ENCODE measurements around the gene PNPLA6. TPM values are rescaled to one million over a fixed set of nuclear protein-coding genes. Genes with fewer than 3 reads are reported as not detected.

Gene PNPLA6
- total and polyA plus RNA-seq, 9 of the 15 experiments (the other 6 are each of a cell fraction or from before 2014, with no cell fraction given) = 0.07 to 30.2 (median 8.3) TPM

GRCh38 chr19:7607874-7608560, 72.5 kb downstream of the PNPLA6 start:
- intact Hi-C loops (cut with micrococcal nuclease) (no loop called here), in situ Hi-C loops (cut with MboI) (no loop called here)
- H3K79me2 ChIP-seq (ENCODE audit: control insufficient read depth, insufficient read depth, low read length) = no peaks in the 10 kb centered on the region
- H3K36me3 ChIP-seq (ENCODE audit: control insufficient read depth, insufficient read depth, low read length) = no peaks in the 10 kb centered on the region
- CTCF ChIA-PET (ENCODE audit: low intra/inter-chr PET ratio) = no interaction called here
- peaks cover 9 to 28% of the 10 kb centered on the region in 2 experiments; a peak in 3 of 5 replicates for H3K27me3 ChIP-seq (ENCODE audit: control insufficient read depth in 2 of 2, insufficient read depth in 2 of 2, low read length in 2 of 2)
- no peak overlapping the region for H3K4me2 ChIP-seq (ENCODE audit: insufficient read depth, low read length)
- H3K27ac ChIP-seq (ENCODE audit: extremely low read depth, low read depth, low read length) = no peak overlapping the region
- no peak overlapping the region for H3K4me3 ChIP-seq
- ATAC-seq (no peak), FAIRE-seq (no peak), DNase-seq (ENCODE audit: extremely low read depth in 1 of 4, low spot score in 3 of 4) (no peak)
- peaks cover 2 to 55% of the 10 kb centered on the region in 2 experiments; a peak in 3 of 5 replicates for H3K4me1 ChIP-seq (replicated peaks in 1 of 2; ENCODE audit: control insufficient read depth in 2 of 2, insufficient read depth in 2 of 2, low read length in 2 of 2)
- POLR2A ChIA-PET = interaction anchor here (0.6 to 1.5 kb wide), 3 partner anchors 10 to 596 kb away, joined by 3 to 5 read pairs (median 3); no protein-coding TSS in a partner anchor
- H4K20me1 ChIP-seq (replicated peaks; ENCODE audit: control insufficient read depth, insufficient read depth, low read length) = peaks cover 9% of the 10 kb centered on the region; the same call in 1 of the 2 replicates
- no peaks in the 10 kb centered on the region for H3K9me3 ChIP-seq (replicated peaks; ENCODE audit: control insufficient read depth, insufficient read depth, low read depth, low read length)
- peak; percentile 29 for TF ChIP-seq RBM25 (IDR thresholded peaks at IDR 0.05; ENCODE audit: low read depth, low read length, severe bottlenecking)
- no peak for TF ChIP-seq USF1 (CRISPR knock-in tag; IDR thresholded peaks at IDR 0.05)
- TF ChIP-seq EGR1 (conservative IDR thresholded peaks at IDR 0.05) = no peak
- peak; percentile 46; the same call in 1 of the 2 replicates for TF ChIP-seq BCOR (IDR thresholded peaks at IDR 0.05)
- no peak for TF ChIP-seq KDM5B (IDR thresholded peaks at IDR 0.05; ENCODE audit: insufficient replicate concordance, low read depth, low read length)
- no peak for TF ChIP-seq FOXP1 (CRISPR knock-in tag; IDR thresholded peaks at IDR 0.05)
- TF ChIP-seq GTF2B (IDR thresholded peaks at IDR 0.05; ENCODE audit: extremely low read depth, insufficient read length) = no peak
- TF ChIP-seq KDM1A (IDR thresholded peaks at IDR 0.05) = 0 out of 4 replicates have a peak, but pooled peaks of 1 of the 2 experiments have one; percentile 14
- H3K9me1 ChIP-seq (ENCODE audit: control insufficient read depth, insufficient read depth, low read length) = no peaks in the 10 kb centered on the region
- 51% methylated on average over 24 of the region's 25 CpGs for WGBS (ENCODE audit: insufficient coverage, low coverage, missing lambda C conversion rate)
- H2AFZ ChIP-seq (ENCODE audit: low read depth, low read length) = no peak overlapping the region
- no TSS peak for BruUV-seq (replicated peaks)
- H3K9ac ChIP-seq (ENCODE audit: insufficient read depth in 1 of 2, low read depth in 2 of 2, low read length in 2 of 2) = no peak overlapping the region
